Lung microvascular endothelial cell (primary cell): ENCODE data around the gene RNF112. TPM values are rescaled to one million over a fixed set of nuclear protein-coding genes. Genes with fewer than 3 reads are reported as not detected.

Experiments
- total RNA-seq: library from RNA; depleted of rRNA; stranded (reverse); fragments of >200 nt; gene quantifications from 2 replicates; pipeline ENCODE4 v1.2.1, GENCODE V29; 2014

Gene RNF112
- total RNA-seq, 1 donor from 2014 or later = 0.20 TPM

Other genes starting within 250 kb of the RNF112 start
- 13.1 and 20.6 TPM in 2 replicates for gene EPN2, start 173.9 kb upstream of the RNF112 start, total RNA-seq
- gene B9D1, start 48.5 kb upstream of the RNF112 start, total RNA-seq = 8.9 and 15.5 TPM in 2 replicates
- gene MAPK7, start 32.7 kb upstream of the RNF112 start, total RNA-seq = 7.8 and 11.5 TPM in 2 replicates
- under 0.01 TPM in 1 of 2 replicates, not detected in the other for gene MFAP4, start 24.0 kb upstream of the RNF112 start, total RNA-seq
- gene SLC47A1, start 122.6 kb downstream of the RNF112 start, total RNA-seq = 0.22 and 0.40 TPM in 2 replicates
- 18.7 and 73.8 TPM in 2 replicates for gene ALDH3A2, start 237.5 kb downstream of the RNF112 start, total RNA-seq